HUES6 (cell line): ENCODE measurements around the gene ITGA3.

Experiments used
- H3K27ac ChIP-seq: 2 replicates; pipeline ENCODE4 v1.7.0; 2013; ENCODE audit warnings: low read depth, mild to moderate bottlenecking, low read length, inconsistent platforms
- H3K27me3 ChIP-seq: 2 replicates; pipeline ENCODE4 v1.6.1; 2013; ENCODE audit warnings: low read length; ENCODE audit not compliant: control insufficient read depth, insufficient read depth
- H3K36me3 ChIP-seq: 2 replicates; pipeline ENCODE4 v1.6.1; 2013; ENCODE audit warnings: low read length; ENCODE audit not compliant: control insufficient read depth, insufficient read depth
- H3K4me1 ChIP-seq: 2 replicates; pipeline ENCODE4 v1.6.1; 2013; ENCODE audit warnings: low read length; ENCODE audit not compliant: control insufficient read depth, insufficient read depth
- H3K4me3 ChIP-seq: 2 replicates; pipeline ENCODE4 v1.5.1; 2013; ENCODE audit warnings: low read depth, low read length
- H3K9ac ChIP-seq: one replicate; pipeline ENCODE4 v1.6.1; 2013; ENCODE audit warnings: mild to moderate bottlenecking, low read length
- H3K9me3 ChIP-seq: 2 replicates; pipeline ENCODE4 v1.6.1; 2013; ENCODE audit warnings: low read depth, low read length; ENCODE audit not compliant: control insufficient read depth, insufficient read depth

Gene ITGA3

DNA sequence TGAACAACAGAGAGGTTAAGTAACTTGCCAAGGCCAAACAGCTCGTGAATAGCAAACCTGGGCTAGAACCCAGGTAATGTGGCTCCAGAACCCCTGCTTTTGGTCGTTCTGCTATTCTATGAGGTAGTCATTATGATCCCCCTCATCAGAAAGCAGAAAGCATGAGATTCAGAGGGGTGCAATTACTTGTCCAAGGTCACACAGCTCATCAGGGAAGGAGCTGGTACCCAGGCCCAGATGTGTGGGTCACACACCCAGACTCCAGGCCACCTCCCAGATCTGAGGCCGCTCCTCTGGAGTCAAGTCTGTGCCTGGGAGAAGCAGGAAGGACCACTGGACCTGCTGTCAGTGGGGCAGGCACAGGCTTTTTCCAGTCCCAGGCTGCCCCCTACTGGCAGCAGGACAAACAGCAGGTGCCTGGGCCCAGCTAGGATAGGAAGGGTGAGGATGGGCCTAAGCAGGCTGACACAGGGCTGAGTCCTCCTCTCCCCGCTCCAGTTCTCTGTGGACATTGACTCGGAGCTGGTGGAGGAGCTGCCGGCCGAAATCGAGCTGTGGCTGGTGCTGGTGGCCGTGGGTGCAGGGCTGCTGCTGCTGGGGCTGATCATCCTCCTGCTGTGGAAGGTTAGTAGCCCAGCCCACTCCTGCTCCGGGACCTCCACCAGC, 31.5 kb downstream of the ITGA3 start:
- Histone ChIP-seq H3K27me3 (no peaks in the 10 kb centered on the region), H3K27ac (no peak overlapping the region), H3K36me3 (peaks cover 7% of the 10 kb centered on the region; the same call in 1 of the 2 replicates), H3K9ac (no peak overlapping the region), H3K4me1 (no peaks in the 10 kb centered on the region), H3K4me3 (no peak overlapping the region), H3K9me3 (no peaks in the 10 kb centered on the region)

DNA sequence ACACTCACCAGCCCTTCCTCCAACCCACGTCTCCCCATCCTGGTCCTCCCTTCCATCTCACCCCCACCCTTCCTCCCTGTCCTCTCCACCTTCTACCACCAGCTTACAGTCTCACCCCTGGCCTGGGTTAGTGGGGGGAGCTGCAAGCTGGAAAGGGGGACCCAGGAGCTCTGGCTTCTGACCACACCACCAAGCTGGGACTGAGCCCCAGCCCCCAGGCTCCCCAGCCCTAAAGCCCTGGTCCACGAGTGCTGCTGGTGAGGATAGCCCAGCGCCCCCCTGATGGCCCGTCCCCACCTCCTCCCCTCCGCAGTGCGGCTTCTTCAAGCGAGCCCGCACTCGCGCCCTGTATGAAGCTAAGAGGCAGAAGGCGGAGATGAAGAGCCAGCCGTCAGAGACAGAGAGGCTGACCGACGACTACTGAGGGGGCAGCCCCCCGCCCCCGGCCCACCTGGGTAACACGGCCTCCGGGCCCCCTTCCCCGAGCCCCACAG, 32.0 kb downstream of the ITGA3 start:
- H3K9ac ChIP-seq: no peak overlapping the region
- H3K27me3 ChIP-seq: no peaks in the 10 kb centered on the region
- H3K9me3 ChIP-seq: no peaks in the 10 kb centered on the region
- peaks cover 7% of the 10 kb centered on the region; the same call in 1 of the 2 replicates for H3K36me3 ChIP-seq
- no peaks in the 10 kb centered on the region for H3K4me1 ChIP-seq
- H3K4me3 ChIP-seq: no peak overlapping the region
- H3K27ac ChIP-seq: no peak overlapping the region

DNA sequence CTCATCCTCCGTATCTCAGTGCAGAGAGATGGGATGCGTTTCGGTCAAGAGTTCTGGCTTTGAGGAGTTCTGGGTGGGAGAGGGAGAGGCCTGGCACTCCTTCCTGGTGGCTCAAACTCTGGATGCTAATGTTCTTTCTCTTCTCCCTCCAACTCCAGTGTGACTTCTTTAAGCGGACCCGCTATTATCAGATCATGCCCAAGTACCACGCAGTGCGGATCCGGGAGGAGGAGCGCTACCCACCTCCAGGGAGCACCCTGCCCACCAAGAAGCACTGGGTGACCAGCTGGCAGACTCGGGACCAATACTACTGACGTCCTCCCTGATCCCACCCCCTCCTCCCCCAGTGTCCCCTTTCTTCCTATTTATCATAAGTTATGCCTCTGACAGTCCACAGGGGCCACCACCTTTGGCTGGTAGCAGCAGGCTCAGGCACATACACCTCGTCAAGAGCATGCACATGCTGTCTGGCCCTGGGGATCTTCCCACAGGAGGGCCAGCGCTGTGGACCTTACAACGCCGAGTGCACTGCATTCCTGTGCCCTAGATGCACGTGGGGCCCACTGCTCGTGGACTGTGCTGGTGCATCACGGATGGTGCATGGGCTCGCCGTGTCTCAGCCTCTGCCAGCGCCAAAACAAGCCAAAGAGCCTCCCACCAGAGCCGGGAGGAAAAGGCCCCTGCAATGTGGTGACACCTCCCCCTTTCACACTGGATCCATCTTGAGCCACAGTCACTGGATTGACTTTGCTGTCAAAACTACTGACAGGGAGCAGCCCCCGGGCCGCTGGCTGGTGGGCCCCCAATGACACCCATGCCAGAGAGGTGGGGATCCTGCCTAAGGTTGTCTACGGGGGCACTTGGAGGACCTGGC, 33.3 kb downstream of the ITGA3 start:
- H3K9me3 ChIP-seq: no peaks in the 10 kb centered on the region
- no peaks in the 10 kb centered on the region for H3K4me1 ChIP-seq
- H3K4me3 ChIP-seq: no peak overlapping the region
- no peaks in the 10 kb centered on the region for H3K27me3 ChIP-seq
- no peak overlapping the region for H3K27ac ChIP-seq
- H3K36me3 ChIP-seq: peaks cover 7% of the 10 kb centered on the region; the same call in 1 of the 2 replicates
- no peak overlapping the region for H3K9ac ChIP-seq

DNA sequence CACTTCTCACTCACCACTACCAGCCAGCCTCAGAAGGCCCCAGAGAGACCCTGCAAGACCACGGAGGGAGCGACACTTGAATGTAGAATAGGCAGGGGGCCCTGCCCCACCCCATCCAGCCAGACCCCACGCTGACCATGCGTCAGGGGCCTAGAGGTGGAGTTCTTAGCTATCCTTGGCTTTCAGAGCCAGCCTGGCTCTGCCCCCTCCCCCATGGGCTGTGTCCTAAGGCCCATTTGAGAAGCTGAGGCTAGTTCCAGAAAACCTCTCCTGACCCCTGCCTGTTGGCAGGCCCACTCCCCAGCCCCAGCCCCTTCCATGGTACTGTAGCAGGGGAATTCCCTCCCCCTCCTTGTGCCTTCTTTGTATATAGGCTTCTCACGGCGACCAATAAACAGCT, 34.2 kb downstream of the ITGA3 start:
- Histone ChIP-seq H3K4me3 (no peak overlapping the region), H3K36me3 (peaks cover 7% of the 10 kb centered on the region; the same call in 1 of the 2 replicates), H3K4me1 (no peaks in the 10 kb centered on the region), H3K9ac (no peak overlapping the region), H3K27ac (no peak overlapping the region), H3K9me3 (no peaks in the 10 kb centered on the region), H3K27me3 (no peaks in the 10 kb centered on the region)

DNA sequence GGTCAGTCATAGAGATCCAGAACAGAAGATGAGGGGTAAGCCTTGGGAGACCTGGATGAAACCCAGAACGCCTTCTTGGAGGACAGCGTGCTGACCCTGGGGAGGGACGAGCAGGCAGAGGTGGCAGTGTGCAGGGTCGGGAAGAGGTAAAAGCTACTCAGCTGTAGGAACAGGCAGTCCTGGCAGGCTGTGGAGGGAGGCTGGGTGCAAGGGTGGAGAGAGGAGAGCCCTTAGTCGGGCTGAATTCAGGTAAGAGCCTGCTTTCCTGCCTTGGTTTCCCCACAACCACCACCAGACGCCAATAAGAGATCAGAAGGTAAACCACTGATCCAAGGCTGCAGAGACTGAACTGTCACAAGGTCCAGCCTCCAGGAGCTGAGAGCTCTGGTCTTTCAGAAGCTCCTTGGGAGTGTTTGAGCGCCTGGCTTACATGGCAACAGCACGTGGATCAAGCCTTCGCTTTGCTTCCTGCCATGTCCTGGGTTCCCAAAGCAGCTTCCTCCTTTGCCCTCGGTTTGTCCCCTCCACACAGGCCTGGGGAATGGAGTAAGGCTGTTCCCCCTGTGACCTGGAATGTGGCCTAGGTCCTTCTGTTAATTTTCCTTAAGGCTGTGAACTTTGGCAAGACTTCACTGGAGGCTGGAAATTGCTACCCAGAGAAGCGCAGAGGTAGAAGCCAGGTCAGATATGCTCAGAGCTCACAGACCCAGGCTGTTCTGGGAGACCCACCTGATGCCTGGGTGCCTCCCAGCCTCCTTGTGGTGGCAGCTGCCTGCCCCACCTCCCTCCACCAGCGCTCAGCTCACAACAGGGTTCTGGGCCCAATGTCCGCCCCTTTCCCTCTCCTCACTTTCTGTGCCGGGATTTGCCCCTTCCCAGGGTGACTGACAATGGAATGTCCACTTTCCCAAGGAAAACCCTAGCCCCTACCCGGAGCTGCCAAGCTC, 35.3 kb downstream of the ITGA3 start:
- Histone ChIP-seq H3K27me3 (no peaks in the 10 kb centered on the region), H3K9ac (no peak overlapping the region), H3K4me3 (no peak overlapping the region), H3K4me1 (peaks cover 6% of the 10 kb centered on the region), H3K27ac (no peak overlapping the region), H3K36me3 (peaks cover 7% of the 10 kb centered on the region; the same call in 1 of the 2 replicates), H3K9me3 (no peaks in the 10 kb centered on the region)

DNA sequence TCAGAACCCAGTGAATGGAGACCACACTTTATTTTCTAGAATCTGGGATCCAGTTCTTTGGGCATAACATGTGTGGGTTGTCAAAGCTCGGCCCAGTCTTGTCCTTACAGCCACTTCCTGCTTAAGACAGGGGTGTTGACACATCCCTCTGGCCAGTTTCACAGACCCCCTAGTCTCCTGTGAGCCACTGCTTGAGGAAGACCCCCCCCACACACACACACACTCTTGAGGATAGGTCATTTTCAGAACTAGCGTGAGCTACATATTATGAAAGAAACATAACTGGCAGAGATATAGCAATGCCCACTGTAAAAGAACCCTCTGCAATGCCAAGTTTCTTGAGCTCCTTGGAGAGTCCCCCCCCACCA, 36.0 kb downstream of the ITGA3 start:
- no peak overlapping the region for H3K9ac ChIP-seq
- no peak overlapping the region for H3K4me3 ChIP-seq
- peaks cover 7% of the 10 kb centered on the region; the same call in 1 of the 2 replicates for H3K36me3 ChIP-seq
- no peaks in the 10 kb centered on the region for H3K9me3 ChIP-seq
- peaks cover 6% of the 10 kb centered on the region for H3K4me1 ChIP-seq
- H3K27ac ChIP-seq: no peak overlapping the region
- H3K27me3 ChIP-seq: no peaks in the 10 kb centered on the region

DNA sequence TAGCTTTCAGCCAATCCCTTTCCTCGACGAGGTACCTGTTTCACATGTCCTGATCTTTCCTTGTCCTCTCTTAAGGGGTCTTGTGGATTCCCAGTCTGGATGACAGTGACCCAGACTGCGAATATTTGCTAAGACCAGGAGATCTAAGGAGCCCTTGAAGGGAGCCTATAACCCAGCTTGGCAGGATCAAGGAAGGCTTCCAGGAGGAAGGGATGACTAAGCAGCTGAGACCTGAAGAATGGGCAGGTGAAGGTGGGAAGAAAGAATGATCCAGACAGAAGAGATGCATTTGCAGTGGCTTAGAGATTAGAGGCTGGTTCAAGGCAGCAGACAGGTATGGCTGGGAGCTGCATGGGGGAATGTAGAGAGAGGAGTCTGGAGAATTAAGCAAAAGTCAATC, 37.3 kb downstream of the ITGA3 start:
- peaks cover 6% of the 10 kb centered on the region for H3K4me1 ChIP-seq
- H3K4me3 ChIP-seq: no peak overlapping the region
- H3K9me3 ChIP-seq: no peaks in the 10 kb centered on the region
- H3K9ac ChIP-seq: no peak overlapping the region
- no peaks in the 10 kb centered on the region for H3K27me3 ChIP-seq
- peaks cover 7% of the 10 kb centered on the region; the same call in 1 of the 2 replicates for H3K36me3 ChIP-seq
- H3K27ac ChIP-seq: no peak overlapping the region

DNA sequence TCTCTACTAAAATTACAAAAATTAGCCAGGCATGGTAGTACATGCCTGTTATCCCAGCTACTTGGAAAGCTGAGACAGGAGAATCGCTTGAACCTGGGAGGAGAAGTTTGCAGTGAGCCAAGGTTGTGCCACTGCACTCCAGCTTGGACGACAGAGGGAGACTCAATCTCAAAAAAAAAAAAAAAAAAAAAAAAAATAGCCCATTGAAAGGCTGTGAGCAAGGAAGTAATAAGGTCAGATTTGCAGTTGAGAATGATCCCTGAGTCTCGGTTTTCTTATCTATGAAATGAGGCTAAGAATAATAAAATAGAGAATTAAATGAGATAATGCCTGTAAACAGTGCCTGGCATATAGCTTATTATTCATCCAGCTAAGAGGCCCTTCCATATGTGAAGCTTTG, 37.9 kb downstream of the ITGA3 start:
- Histone ChIP-seq H3K9ac (no peak overlapping the region), H3K4me1 (peaks cover 6% of the 10 kb centered on the region), H3K9me3 (no peaks in the 10 kb centered on the region), H3K36me3 (peaks cover 12% of the 10 kb centered on the region; the same call in 1 of the 2 replicates), H3K27me3 (no peaks in the 10 kb centered on the region), H3K27ac (no peak overlapping the region), H3K4me3 (no peak overlapping the region)

DNA sequence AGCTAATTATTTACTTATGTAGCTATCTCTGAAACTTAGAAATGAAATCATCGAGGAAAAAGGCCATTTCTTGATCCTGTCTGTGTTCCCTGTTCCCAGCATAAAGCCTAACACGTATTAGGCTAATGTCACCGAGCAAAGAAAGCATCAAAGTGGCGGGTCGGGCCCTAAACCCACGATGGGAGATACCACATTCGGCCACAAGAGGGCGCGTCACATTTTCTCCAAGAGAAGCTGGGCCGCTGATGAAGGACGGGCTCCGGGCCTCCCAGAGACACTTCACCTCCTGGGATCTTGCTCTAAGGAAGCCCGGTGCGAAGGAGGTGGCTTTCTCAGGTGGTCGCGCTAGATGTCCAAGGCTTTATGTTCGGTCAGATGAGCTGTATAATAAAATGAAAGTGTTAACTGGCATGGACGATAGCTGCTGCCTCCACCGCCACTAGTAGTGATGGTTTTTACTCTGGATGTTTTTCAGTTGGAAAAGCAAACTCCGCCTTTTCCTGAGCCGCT, 38.4 kb downstream of the ITGA3 start:
- H3K9me3 ChIP-seq: no peaks in the 10 kb centered on the region
- H3K27ac ChIP-seq: no peak overlapping the region
- no peaks in the 10 kb centered on the region for H3K27me3 ChIP-seq
- peaks cover 10% of the 10 kb centered on the region; the same call in 1 of the 2 replicates for H3K36me3 ChIP-seq
- H3K4me1 ChIP-seq: peaks cover 6% of the 10 kb centered on the region
- H3K4me3 ChIP-seq: peak overlapping the region; percentile 92
- peak overlapping the region; percentile 36 for H3K9ac ChIP-seq
